Neural cell (in vitro differentiated cells): ENCODE measurements around the gene STAC3. TPM values are rescaled to one million over a fixed set of nuclear protein-coding genes. Genes with fewer than 3 reads are reported as not detected.

Experiments used
- H2AFZ ChIP-seq: fragments of 200-600, 300-800 bp; sonication (generic), shearing (Covaris generic); 2 replicates; pipeline ENCODE4 v1.6.0; 2014; ENCODE audit warnings: low read depth, mild to moderate bottlenecking, antibody characterized with exemption, low read length, moderate library complexity
- H3F3A ChIP-seq: fragments of 200-600 bp; shearing (Covaris generic); 2 replicates; pipeline ENCODE4 v1.6.1; 2016; ENCODE audit warnings: mild to moderate bottlenecking, moderate library complexity, mixed read lengths, antibody characterized with exemption, low read length; ENCODE audit not compliant: insufficient read depth, poor library complexity, severe bottlenecking
- H3K27ac ChIP-seq: fragments of 200-600, 300-800 bp; sonication (generic), shearing (Covaris generic); 2 replicates; pipeline ENCODE4 v1.5.1; 2014; ENCODE audit warnings: mild to moderate bottlenecking, low read length, moderate library complexity
- H3K27me3 ChIP-seq: fragments of 300-800, 200-600 bp; sonication (generic), shearing (Covaris generic); 2 replicates; pipeline ENCODE4 v1.6.0; 2014; ENCODE audit warnings: mild to moderate bottlenecking, low read depth, low read length, moderate library complexity; ENCODE audit not compliant: insufficient read depth
- H3K36me3 ChIP-seq: fragments of 300-800, 200-600 bp; sonication (generic), shearing (Covaris generic); 2 replicates; pipeline ENCODE4 v1.5.1; 2014; ENCODE audit warnings: mild to moderate bottlenecking, antibody characterized with exemption, low read length, moderate library complexity; ENCODE audit not compliant: insufficient read depth
- H3K4me2 ChIP-seq: fragments of 300-800, 200-600 bp; sonication (generic), shearing (Covaris generic); 2 replicates; pipeline ENCODE4 v1.6.0; 2014; ENCODE audit warnings: mild to moderate bottlenecking, low read length
- H3K4me3 ChIP-seq: fragments of 300-800, 200-600 bp; sonication (generic), shearing (Covaris generic); 2 replicates; pipeline ENCODE4 v1.5.1; 2014; ENCODE audit warnings: mild to moderate bottlenecking, low read length, moderate library complexity
- H3K79me2 ChIP-seq: fragments of 200-600 bp; shearing (Covaris generic); replicated peaks from 2 replicates; pipeline ENCODE4 v1.6.0; 2014; ENCODE audit warnings: mild to moderate bottlenecking, low read length, moderate library complexity; ENCODE audit not compliant: insufficient read depth
- H3K9ac ChIP-seq: fragments of 300-800, 200-600 bp; sonication (generic), shearing (Covaris generic); 2 replicates; pipeline ENCODE4 v1.6.1; 2016; ENCODE audit warnings: mild to moderate bottlenecking, low read length, mixed read lengths
- H3K9me2 ChIP-seq: fragments of 200-600 bp; shearing (Covaris generic); 2 replicates; pipeline ENCODE4 v1.6.1; 2016; ENCODE audit warnings: mild to moderate bottlenecking, low read length, mixed read lengths; ENCODE audit not compliant: insufficient read depth
- H3K9me3 ChIP-seq: fragments of 200-600, 300-800 bp; sonication (generic), shearing (Covaris generic); 2 replicates; pipeline ENCODE4 v1.6.1; 2016; ENCODE audit warnings: mild to moderate bottlenecking, mixed run types, low read length, moderate library complexity, mixed read lengths
- H4K20me1 ChIP-seq: fragments of 200-600 bp; shearing (Covaris generic); 2 replicates; pipeline ENCODE4 v1.6.1; 2016; ENCODE audit warnings: mild to moderate bottlenecking, mixed run types; ENCODE audit not compliant: insufficient read depth
- EP300 ChIP-seq: fragments of 450-650 bp; conservative IDR thresholded peaks from 2 replicates; pipeline ENCODE4 v1.6.1; 2014; ENCODE audit warnings: antibody characterized with exemption, mild to moderate bottlenecking, moderate library complexity; ENCODE audit not compliant: poor library complexity, severe bottlenecking
- EZH2 ChIP-seq: fragments of 200-600, 300-800 bp; shearing (Covaris generic), sonication (generic); IDR thresholded peaks from 2 replicates; pipeline ENCODE4 v1.6.1; 2014; ENCODE audit warnings: antibody characterized with exemption, low read length, borderline replicate concordance, mild to moderate bottlenecking; ENCODE audit not compliant: insufficient read depth, poor library complexity, severe bottlenecking
- MXI1 ChIP-seq: fragments of 450-650 bp; conservative IDR thresholded peaks from 2 replicates; pipeline ENCODE4 v1.6.1; 2014; ENCODE audit warnings: antibody characterized with exemption, mild to moderate bottlenecking; ENCODE audit not compliant: poor library complexity, severe bottlenecking
- POLR2AphosphoS5 ChIP-seq: IDR thresholded peaks from 2 replicates; pipeline ENCODE4 v1.6.1; 2012
- RAD21 ChIP-seq: fragments of 450-650 bp; conservative IDR thresholded peaks from 2 replicates; pipeline ENCODE4 v1.6.1; 2014; ENCODE audit warnings: antibody characterized with exemption, mild to moderate bottlenecking, moderate library complexity
- SMC3 ChIP-seq: fragments of 450-650 bp; conservative IDR thresholded peaks from 2 replicates; pipeline ENCODE4 v1.6.1; 2014; ENCODE audit warnings: antibody characterized with exemption, mild to moderate bottlenecking, moderate library complexity; ENCODE audit not compliant: poor library complexity
- TAF1 ChIP-seq: IDR thresholded peaks from 2 replicates; pipeline ENCODE4 v1.6.1; 2012; ENCODE audit warnings: low read depth
- polyA plus RNA-seq: library from polyadenylated mRNA; depleted of rRNA; stranded (reverse); fragments of >200 nt; gene quantifications from 2 replicates; pipeline ENCODE4 v1.2.3, GENCODE V29; 2014
- TF ChIP-seq, protein P1 (sequence below): fragments of 450-650 bp; IDR thresholded peaks from 2 replicates; pipeline ENCODE4 v1.5.1; 2014; ENCODE audit warnings: antibody characterized with exemption, mild to moderate bottlenecking, moderate library complexity; ENCODE audit not compliant: poor library complexity, severe bottlenecking
- TF ChIP-seq, protein P2 (sequence below): IDR thresholded peaks from 2 replicates; pipeline ENCODE4 v1.6.1; 2012; ENCODE audit warnings: borderline replicate concordance

STAC3 gene
- polyA plus RNA-seq, 1 donor from 2014 or later: 1.3 TPM

DNA sequence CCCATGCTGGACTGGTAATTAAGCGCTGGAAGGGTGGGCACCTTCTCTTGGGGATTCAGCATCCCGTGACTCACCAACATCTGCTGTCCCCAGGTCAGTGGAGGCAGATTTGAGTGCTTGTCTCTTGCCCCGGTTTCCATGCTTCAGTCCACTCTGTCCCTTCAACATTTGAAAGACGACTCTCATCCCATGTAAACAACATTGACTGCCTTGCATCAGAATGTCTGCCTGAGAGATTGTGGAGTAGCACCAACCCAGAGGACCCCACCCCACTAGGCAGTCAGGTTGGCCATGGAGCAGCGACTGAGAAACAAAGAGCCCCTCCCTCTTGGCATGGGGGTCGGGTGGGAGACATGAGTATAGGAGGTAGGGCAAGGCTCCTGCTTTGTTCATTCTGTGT is 4.9 kb upstream of the STAC3 start:
- TF ChIP-seq RAD21 (no peak), EZH2 (no peak), SMC3 (no peak), EP300 (no peak), MXI1 (no peak), TAF1 (no peak), POLR2AphosphoS5 (no peak)
- TF ChIP-seq, protein P1, sequence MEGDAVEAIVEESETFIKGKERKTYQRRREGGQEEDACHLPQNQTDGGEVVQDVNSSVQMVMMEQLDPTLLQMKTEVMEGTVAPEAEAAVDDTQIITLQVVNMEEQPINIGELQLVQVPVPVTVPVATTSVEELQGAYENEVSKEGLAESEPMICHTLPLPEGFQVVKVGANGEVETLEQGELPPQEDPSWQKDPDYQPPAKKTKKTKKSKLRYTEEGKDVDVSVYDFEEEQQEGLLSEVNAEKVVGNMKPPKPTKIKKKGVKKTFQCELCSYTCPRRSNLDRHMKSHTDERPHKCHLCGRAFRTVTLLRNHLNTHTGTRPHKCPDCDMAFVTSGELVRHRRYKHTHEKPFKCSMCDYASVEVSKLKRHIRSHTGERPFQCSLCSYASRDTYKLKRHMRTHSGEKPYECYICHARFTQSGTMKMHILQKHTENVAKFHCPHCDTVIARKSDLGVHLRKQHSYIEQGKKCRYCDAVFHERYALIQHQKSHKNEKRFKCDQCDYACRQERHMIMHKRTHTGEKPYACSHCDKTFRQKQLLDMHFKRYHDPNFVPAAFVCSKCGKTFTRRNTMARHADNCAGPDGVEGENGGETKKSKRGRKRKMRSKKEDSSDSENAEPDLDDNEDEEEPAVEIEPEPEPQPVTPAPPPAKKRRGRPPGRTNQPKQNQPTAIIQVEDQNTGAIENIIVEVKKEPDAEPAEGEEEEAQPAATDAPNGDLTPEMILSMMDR: no peak
- TF ChIP-seq, protein P2, sequence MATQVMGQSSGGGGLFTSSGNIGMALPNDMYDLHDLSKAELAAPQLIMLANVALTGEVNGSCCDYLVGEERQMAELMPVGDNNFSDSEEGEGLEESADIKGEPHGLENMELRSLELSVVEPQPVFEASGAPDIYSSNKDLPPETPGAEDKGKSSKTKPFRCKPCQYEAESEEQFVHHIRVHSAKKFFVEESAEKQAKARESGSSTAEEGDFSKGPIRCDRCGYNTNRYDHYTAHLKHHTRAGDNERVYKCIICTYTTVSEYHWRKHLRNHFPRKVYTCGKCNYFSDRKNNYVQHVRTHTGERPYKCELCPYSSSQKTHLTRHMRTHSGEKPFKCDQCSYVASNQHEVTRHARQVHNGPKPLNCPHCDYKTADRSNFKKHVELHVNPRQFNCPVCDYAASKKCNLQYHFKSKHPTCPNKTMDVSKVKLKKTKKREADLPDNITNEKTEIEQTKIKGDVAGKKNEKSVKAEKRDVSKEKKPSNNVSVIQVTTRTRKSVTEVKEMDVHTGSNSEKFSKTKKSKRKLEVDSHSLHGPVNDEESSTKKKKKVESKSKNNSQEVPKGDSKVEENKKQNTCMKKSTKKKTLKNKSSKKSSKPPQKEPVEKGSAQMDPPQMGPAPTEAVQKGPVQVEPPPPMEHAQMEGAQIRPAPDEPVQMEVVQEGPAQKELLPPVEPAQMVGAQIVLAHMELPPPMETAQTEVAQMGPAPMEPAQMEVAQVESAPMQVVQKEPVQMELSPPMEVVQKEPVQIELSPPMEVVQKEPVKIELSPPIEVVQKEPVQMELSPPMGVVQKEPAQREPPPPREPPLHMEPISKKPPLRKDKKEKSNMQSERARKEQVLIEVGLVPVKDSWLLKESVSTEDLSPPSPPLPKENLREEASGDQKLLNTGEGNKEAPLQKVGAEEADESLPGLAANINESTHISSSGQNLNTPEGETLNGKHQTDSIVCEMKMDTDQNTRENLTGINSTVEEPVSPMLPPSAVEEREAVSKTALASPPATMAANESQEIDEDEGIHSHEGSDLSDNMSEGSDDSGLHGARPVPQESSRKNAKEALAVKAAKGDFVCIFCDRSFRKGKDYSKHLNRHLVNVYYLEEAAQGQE: no peak
- H3K9me3 ChIP-seq: no peaks in the 10 kb centered on the region
- H3K9ac ChIP-seq: no peak overlapping the region
- H3F3A ChIP-seq: no peaks in the 10 kb centered on the region
- peaks cover 7% of the 10 kb centered on the region for H3K36me3 ChIP-seq
- H3K4me3 ChIP-seq: no peak overlapping the region
- H3K27ac ChIP-seq: no peak overlapping the region
- H3K4me2 ChIP-seq: no peak overlapping the region
- H3K9me2 ChIP-seq: no peaks in the 10 kb centered on the region
- H2AFZ ChIP-seq: no peak overlapping the region
- H3K27me3 ChIP-seq: no peaks in the 10 kb centered on the region
- H3K79me2 ChIP-seq: no peaks in the 10 kb centered on the region
- H4K20me1 ChIP-seq: no peaks in the 10 kb centered on the region

DNA sequence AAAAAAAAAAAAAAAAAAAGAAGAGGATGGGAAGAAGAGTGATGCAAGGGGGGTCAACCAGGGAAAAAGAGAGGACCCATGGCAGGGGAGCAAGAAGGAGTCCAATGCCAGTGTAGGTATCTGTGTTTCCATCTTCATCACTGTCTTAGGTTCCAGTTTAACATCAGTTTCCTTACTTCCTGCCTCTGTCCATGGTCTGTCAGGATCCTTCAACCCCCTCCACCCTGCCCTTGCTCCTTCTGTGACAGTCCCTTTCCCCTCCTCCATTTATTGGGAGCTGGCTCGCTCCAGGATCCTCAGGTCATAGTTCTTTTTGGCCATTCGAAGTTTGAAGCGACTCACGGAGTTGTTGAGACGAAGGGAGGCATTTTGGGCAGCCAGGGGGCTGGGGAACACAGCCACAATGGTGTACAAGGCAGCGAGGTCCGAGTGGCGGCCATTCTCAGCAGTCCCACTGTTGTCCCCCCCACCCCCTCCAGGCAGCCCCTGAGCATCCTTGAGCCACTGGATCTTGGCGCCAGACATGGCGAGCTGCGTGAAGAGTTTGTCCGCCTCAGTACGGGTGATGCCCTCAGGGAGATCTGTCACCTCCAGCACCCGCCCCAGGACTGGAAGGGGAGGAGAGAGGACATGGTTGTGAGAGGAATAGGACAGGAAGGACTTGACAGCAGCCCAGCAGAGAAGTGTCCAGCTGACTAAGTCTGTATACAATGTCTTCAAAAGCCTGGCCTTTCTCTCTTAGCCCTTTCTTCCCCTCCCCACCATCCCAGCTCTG is 3.7 kb upstream of the STAC3 start:
- H3F3A ChIP-seq: no peaks in the 10 kb centered on the region
- TF ChIP-seq, protein P1: no peak
- TF ChIP-seq TAF1: no peak
- no peak for TF ChIP-seq MXI1
- TF ChIP-seq SMC3: no peak
- TF ChIP-seq, protein P2: no peak
- TF ChIP-seq RAD21: no peak
- no peak for TF ChIP-seq POLR2AphosphoS5
- TF ChIP-seq EP300: no peak
- TF ChIP-seq EZH2: no peak
- H3K9me2 ChIP-seq: no peaks in the 10 kb centered on the region
- H3K9ac ChIP-seq: no peak overlapping the region
- no peaks in the 10 kb centered on the region for H3K79me2 ChIP-seq
- no peak overlapping the region for H3K27ac ChIP-seq
- H3K4me3 ChIP-seq: no peak overlapping the region
- no peaks in the 10 kb centered on the region for H3K27me3 ChIP-seq
- H3K36me3 ChIP-seq: peaks cover 7% of the 10 kb centered on the region
- H2AFZ ChIP-seq: no peak overlapping the region
- H3K9me3 ChIP-seq: no peaks in the 10 kb centered on the region
- no peak overlapping the region for H3K4me2 ChIP-seq
- no peaks in the 10 kb centered on the region for H4K20me1 ChIP-seq
